Astrocyte (in vitro differentiated cells and primary cell): Measurements from ENCODE around the gene CREB5.

Experiments used
- EZH2 ChIP-seq: IDR thresholded peaks from 2 replicates; pipeline ENCODE4 v1.6.1; 2012; ENCODE audit warnings: mild to moderate bottlenecking, low read length, inconsistent platforms; ENCODE audit not compliant: insufficient read depth
- TF ChIP-seq, protein P1 (sequence below): IDR thresholded peaks from 2 replicates; pipeline ENCODE4 v1.5.1; 2011; ENCODE audit warnings: low read depth, mild to moderate bottlenecking, inconsistent platforms, low read length, moderate library complexity; ENCODE audit not compliant: insufficient read depth

DNA sequence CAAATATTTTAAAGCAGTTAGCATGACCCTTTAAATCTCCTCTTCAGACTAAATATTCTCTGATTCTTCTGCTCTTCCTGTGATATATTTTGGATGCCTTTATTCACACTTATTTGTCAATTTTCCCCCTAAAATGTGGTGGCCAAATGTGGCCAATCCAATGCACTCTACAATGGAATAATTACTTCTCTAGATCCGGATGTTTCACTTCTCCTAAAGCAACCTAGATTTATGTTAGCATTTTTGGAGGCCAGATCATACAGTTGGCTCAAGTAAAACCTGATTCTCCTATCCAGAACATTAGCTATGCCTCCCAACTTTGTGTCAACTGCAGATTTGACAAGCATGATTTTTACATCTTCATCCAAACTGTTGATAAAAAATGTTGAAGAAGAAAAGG lies 153.7 kb downstream of the CREB5 start:
- TF ChIP-seq, protein P1, sequence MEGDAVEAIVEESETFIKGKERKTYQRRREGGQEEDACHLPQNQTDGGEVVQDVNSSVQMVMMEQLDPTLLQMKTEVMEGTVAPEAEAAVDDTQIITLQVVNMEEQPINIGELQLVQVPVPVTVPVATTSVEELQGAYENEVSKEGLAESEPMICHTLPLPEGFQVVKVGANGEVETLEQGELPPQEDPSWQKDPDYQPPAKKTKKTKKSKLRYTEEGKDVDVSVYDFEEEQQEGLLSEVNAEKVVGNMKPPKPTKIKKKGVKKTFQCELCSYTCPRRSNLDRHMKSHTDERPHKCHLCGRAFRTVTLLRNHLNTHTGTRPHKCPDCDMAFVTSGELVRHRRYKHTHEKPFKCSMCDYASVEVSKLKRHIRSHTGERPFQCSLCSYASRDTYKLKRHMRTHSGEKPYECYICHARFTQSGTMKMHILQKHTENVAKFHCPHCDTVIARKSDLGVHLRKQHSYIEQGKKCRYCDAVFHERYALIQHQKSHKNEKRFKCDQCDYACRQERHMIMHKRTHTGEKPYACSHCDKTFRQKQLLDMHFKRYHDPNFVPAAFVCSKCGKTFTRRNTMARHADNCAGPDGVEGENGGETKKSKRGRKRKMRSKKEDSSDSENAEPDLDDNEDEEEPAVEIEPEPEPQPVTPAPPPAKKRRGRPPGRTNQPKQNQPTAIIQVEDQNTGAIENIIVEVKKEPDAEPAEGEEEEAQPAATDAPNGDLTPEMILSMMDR, result no peak
- TF ChIP-seq EZH2, result no peak
